GF-D8 (cell line): ENCODE data around the gene EIF3L.

ENCODE experiments used
- DNase-seq: peaks from one replicate; lab custom pipeline; 2025; lab: John Stamatoyannopoulos, UW

EIF3L gene

GRCh38 chr22:37905534-37906363 lies 56.5 kb downstream of the EIF3L start, which contains the start of gene MICALL1:
Gene MICALL1, plus strand, starts transcription at chr22:37906297. Its CDS starts 126 bp downstream, at chr22:37906423.
- DNase-seq: peak; percentile 36

GRCh38 chr22:37906364-37907008 lies 57.3 kb downstream of the EIF3L start:
- DNase-seq: no peak

GRCh38 chr22:37907036-37907954 lies 58.1 kb downstream of the EIF3L start:
- no peak for DNase-seq

GRCh38 chr22:37909766-37910165 lies 60.5 kb downstream of the EIF3L start:
- DNase-seq: no peak

DNA sequence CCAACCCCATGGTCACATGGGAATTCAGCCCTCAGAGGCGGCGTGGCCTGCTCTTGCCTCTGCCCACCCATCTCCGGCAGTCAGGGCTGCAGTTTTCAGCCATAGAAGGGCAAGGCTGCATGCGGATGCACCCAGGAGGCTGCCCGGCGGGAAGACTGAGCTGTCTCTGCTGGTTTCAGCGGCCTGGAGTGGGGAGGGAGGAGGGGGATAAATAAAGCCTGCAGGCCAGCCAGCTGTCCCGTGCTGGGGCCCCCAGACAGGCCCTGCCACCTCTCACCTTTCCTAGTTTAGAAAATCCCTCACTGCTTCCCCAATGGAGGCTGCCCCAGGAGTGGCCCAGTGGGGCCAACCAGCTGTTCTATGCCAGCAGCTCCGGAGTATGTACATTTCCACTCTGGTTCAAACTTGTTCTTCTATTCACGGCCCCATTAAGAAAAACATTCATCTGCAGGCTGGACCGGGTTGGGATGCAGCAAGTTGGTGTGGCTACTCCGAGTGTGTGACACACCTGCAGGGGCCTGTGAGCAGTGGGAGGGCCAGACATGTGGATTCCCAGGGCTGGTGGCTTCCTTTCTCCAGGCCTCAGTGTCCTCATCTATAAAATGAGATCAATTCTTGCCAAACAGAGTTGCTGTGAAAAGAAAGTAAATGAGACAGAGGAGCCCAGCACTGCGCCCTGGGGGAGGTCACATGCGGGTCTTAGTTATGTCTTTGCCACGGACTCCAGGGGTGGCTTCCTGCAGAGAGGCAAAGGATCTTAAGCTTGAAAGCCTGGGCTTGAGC lies 61.9 kb downstream of the EIF3L start:
- no peak for DNase-seq

DNA sequence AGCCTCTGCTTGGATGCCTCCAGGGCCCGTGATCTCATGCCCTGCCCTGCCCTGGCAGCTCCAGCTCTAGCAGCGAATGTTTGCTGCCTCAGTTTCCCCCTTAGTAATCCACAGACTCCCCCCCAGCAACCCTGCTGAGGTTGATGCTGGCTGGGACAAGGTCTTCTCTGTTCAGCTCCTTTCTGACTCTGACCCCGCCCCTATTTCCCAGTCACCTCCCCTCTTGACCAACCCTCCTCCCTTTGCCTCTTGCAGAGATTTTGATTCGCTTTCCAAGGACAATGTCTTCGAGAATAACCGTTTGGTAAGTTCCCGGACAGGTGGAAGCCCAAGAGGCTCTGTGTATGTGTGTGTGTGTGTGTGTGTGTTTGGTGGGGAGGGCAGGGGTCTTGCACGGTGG lies 62.5 kb downstream of the EIF3L start:
- no peak for DNase-seq

DNA sequence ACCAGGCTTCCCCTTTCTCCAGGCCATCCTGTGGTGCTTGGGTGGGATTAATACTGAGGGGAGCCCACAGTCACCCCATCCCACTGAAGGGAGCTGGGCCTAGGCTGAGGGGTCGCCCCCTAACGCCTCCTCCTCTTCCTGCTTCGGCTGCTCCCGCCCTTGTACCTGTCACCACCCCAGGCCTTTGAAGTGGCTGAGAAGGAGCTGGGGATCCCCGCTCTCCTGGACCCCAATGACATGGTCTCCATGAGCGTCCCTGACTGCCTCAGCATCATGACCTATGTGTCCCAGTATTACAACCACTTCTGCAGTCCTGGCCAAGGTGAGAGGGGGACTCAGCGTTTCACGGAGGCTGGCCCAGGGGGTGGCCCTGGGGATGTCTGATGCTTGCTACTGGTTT lies 63.0 kb downstream of the EIF3L start:
- DNase-seq: no peak

- DNase-seq: no peak
These were observed 64.1 kb downstream of the EIF3L start for GRCh38 chr22:37913233-37913721.

DNA sequence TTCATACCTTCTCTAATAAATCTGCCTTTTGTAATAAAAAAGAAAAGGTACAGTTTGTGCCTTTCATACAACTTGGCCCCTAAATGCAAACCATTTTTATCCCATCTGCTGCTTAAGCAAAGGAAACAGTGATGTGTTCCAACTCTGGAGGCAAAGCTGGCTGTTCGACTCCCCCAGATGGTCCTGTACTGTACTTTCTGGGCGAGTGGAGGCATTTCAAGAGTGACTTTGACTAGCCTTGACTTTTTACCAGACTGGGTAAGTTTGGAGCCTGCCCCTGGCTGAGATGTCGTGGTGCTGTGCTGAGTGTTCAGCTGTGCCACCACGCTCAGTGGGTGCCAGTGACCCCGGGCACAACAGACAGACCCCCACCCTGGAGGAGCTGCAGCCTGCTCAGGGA lies 67.1 kb downstream of the EIF3L start:
- no peak for DNase-seq

DNA sequence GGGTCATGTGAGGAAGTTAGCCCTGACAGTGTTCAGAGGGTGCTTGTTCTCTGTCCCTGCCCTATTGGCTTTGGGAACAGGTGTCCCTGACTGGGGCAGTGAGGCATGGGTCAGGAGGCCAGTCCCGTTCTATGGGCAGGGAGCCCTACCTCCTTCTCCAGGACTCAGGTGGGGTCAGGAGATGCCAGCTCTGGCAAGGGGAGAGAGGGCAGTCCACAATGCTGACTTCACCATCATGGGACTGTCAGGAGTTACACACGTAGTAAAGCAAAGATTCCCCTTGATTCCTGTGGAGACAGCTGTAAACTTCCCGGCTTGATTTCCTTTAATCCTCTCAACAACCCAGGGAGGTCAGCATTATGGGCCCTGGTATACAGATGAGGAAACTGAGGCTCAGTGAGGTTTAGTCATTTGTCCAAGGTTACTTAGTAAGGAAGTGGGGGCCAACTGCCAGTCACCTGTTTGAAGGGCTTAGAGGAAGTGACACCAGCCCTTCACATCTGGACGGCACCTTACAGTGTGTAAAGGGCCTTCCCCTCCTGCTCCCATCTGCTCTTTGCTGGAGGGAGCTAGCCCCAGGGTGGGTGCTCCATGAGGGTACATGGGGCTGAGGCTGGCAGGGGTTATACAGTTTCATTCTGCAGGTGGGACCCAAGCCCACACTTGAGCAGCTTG lies 68.8 kb downstream of the EIF3L start:
- no peak for DNase-seq

GRCh38 chr22:37918580-37919270 lies 69.5 kb downstream of the EIF3L start:
- DNase-seq: no peak

- DNase-seq: no peak
These were observed 70.9 kb downstream of the EIF3L start for GRCh38 chr22:37920126-37920525.

DNA sequence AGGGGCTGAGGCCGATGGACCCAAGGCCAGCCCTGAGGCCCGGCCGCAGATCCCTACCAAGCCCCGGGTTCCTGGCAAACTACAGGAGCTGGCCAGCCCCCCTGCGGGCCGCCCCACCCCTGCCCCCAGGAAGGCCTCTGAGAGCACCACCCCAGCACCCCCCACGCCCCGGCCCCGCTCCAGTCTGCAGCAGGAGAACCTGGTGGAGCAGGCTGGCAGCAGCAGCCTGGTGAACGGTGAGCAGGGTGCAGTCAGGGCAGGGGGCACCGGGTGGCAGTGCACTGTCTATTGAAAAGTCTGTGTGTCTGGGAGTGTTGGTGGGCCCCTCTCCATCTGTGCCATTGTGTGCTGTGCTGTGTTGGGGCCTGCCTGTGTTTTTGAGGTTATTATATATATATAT lies 73.0 kb downstream of the EIF3L start:
- DNase-seq: no peak

DNA sequence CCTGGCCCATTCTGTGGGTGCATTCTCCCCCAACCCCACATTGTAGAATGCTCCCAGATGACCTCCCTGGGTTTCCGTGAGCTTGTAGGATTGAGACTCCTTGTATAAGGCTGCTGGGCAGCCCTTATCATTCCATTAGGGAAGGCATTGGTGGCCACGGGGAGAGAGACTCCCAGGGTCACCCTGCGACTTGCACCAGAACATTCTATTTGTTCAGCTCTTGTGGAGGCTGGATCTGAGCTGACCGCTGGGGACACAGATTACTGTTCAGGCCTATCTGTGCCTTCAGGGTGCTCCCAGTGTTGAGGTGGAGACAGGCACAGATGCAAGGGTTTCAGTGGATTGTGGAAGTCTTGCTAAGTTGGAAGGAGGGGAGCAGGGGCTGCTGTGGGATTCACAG lies 74.7 kb downstream of the EIF3L start:
- no peak for DNase-seq

GRCh38 chr22:37924386-37925065 lies 75.3 kb downstream of the EIF3L start:
- DNase-seq: no peak

DNA sequence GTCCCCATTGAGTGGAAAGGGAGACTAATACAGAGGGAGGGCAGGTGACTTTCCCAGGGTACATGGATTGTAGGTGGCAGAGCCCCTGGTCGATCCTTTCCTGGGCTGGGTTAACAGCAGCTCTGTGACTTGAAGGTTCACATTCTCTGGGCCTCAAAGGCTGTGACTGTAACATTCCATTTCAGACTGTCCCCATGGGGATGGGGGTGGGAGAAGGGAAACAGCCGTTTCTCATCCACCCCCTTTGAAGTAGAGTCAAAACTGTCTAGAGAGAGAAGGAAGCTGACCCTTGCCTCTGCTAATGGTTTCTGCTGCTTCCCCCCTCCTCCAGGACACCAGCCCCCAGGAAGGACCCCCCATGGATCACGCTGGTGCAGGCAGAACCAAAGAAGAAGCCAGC lies 76.1 kb downstream of the EIF3L start:
- no peak for DNase-seq

GRCh38 chr22:37925767-37926166 lies 76.5 kb downstream of the EIF3L start:
- DNase-seq: no peak

DNA sequence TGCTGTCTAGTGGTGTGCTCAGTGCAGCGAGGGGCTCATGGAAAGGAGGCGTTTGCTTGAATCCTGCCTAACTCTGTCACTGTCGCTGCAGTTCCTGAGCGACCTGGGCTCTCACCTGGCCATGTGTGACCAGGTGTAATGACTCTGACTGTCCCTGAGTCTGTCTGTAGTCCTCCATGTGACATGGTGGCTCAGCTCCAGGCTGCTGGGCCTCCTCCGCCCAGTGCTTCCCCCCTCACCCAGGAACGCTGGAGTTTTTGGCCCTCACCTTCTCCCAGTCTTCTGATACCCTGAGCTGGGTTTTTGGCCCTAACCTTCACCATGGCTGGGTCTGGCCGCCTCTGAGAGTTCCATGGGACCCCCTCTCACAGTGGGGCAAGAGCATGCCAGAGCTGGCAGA lies 77.1 kb downstream of the EIF3L start:
- no peak for DNase-seq

GRCh38 chr22:37926771-37927636 lies 77.8 kb downstream of the EIF3L start:
- DNase-seq: no peak
